GM12865 (cell line): Measurements from ENCODE around the gene DENND1B.
"Not testable (repeated sequence)": the region's sequence is repeated elsewhere in the genome, so short reads cannot be mapped to it uniquely, and the experiment has no call there.

Experiments used
- DNase-seq: peaks from one replicate; pipeline ENCODE4 v3.0.0; 2010; ENCODE audit warnings: low read depth
- H3K4me3 ChIP-seq: 2 replicates; pipeline ENCODE4 v1.5.1; 2011; ENCODE audit warnings: mild to moderate bottlenecking, low read depth, low read length, control low read depth
- CTCF ChIP-seq: IDR thresholded peaks from 2 replicates; pipeline ENCODE4 v1.5.1; 2011; ENCODE audit warnings: low read length, control low read depth, low read depth, inconsistent platforms; ENCODE audit not compliant: insufficient read depth; ENCODE audit errors: missing control alignments

DENND1B gene

DNA sequence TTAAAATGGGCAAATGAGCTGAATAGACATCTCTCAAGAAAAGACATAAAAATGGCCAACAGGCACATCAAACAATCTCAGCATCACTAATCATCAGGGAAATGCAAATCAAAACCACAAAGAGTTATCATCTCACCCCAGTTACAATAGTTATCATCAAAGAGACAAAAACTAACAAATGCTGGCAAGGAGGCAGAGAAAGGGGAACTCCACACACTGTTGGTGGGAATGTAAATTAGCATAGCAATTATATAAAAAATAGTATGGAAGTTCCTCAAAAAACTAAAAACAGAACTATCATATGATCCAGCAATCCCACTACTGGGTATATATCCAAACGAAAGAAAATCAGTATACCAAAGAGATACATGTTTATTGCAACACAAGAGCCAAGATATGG lies 68.7 kb downstream of the DENND1B start:
- TF ChIP-seq CTCF, result no peak
- no peak for DNase-seq
- no peak overlapping the region for H3K4me3 ChIP-seq

DNA sequence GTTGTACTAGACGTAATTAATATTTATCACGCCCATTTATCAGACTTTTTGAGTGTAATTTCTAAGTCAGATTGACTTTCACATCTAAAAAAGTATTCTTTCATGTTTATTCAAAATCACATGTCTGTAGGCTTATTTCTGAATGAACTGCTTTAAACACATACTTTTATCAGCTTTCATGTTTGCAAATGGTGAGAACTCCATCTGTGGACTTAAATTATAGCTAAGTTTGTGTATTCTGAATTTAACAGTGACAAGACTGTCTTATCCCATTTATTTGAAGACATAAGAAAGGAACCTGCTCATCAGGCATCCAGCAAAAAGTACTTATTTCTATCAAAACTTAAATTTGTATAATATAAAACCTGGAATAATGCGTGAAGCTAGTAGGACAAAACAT lies 69.3 kb downstream of the DENND1B start:
- H3K4me3 ChIP-seq, result no peak overlapping the region
- TF ChIP-seq CTCF, result no peak
- DNase-seq, result no peak

DNA sequence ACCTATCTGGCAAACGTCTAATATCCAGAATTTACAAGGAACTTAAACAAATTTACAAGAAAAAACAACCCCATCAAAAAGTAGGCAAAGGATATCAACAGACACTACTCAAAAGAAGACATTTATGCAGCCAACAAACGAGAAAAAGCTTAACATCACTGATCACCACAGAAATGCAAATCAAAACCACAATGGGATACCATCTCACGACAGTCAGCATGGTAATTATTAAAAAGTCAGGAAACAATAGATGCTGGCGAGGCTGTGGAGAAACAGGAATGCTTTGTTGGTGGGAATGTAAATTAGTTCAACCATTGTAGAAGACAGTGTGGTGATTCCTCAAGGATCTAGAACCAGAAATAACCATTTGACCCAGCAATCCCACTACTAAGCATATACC lies 74.6 kb downstream of the DENND1B start:
- H3K4me3 ChIP-seq, DNase-seq: not testable (repeated sequence)

GRCh38 chr1:197696372-197696771 lies 78.9 kb downstream of the DENND1B start:
- no peak for TF ChIP-seq CTCF
- DNase-seq, result no peak
- no peak overlapping the region for H3K4me3 ChIP-seq

DNA sequence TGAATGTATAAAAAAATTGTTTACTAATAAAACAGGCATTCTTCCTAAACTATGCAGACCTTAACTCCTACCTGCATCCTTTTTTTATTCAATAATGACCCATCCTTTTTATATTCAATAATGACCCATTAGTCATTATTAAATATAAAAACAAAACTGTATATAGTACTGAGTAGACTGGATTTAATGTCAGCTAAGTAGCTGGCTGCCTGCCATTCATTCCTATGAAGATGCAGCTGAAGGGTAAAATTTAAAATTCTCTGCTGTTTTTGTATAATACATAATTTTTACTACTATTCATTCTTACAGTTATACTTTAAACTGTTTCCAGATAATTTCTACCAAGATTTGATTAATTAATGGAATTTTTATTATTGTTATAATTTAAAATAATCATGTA lies 79.3 kb downstream of the DENND1B start:
- TF ChIP-seq CTCF, result no peak
- no peak overlapping the region for H3K4me3 ChIP-seq
- no peak for DNase-seq

DNA sequence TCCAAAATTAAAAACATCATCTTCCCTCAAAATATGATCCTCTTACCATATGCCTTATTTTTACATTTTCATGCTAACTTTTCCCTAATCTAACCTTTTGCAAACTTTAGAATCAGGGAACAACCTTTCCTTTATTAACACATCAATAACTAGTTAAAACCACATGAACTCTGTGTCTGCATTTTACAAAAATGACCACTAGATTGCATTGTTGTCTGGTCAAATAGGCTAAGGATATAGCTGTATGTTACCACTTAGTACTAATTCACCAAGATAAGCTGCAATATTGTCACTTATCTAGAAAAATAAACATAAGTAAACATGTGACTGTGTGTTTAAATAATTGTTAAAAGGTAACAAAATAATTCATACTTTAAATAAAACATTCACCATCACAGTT lies 82.3 kb downstream of the DENND1B start:
- no peak overlapping the region for H3K4me3 ChIP-seq
- DNase-seq, result peak; percentile 18
- TF ChIP-seq CTCF, result peak; percentile 15

- H3K4me3 ChIP-seq, result no peak overlapping the region
- no peak for TF ChIP-seq CTCF
- DNase-seq, result no peak
Observed at GRCh38 chr1:197691816-197692215, 83.5 kb downstream of the DENND1B start.

DNA sequence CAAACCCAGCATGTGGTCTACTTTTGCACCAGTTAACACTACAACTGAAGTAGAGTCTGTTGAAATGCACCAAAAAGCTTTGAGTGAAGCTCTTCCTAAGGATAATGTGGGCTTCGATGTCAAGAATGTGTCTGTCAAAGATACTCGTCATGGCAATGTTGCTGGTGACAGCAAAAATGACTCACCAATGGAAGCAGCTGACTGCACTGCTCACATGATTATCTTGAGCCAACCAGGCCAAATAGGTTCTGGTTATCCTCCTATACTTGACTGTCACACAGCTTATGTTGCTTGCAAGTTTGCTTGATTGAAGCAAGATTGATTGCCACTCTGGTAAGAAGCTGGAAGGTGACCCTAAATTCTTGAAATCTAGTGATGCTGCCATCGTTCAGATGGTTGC lies 85.2 kb downstream of the DENND1B start:
- TF ChIP-seq CTCF, result no peak
- H3K4me3 ChIP-seq, result no peak overlapping the region
- DNase-seq, result no peak
